Spleen (tissue), 7 donors: ENCODE results near the gene TACC2.

ENCODE experiments used
- CTCF ChIP-seq, 11 experiments: fragments of 200-600 bp in 7 of 11; fragments of 450-650 bp in 4 of 11; sonication (generic) in 4 of 11; IDR thresholded peaks in 8 of 11; conservative IDR thresholded peaks in 3 of 11; 1 replicate in 7 of 11; 2 replicates in 4 of 11; pipeline versions ENCODE4 v1.4.0 to v1.8.0; 2016 to 2021; ENCODE audit warnings: antibody characterized with exemption in 11 of 11, inconsistent platforms in 4 of 11, mild to moderate bottlenecking in 1 of 11
- POLR2A ChIP-seq, 3 donors: fragments of 450-650 bp; IDR thresholded peaks; one replicate each; pipeline ENCODE4 v1.5.1; 2017; ENCODE audit warnings: antibody characterized with exemption in 3 of 3, mild to moderate bottlenecking in 1 of 3
- POLR2AphosphoS5 ChIP-seq, 3 donors: sonication (generic); formaldehyde crosslinking; IDR thresholded peaks; one replicate each; pipeline ENCODE4 v1.5.1; 2017; ENCODE audit warnings: antibody characterized with exemption in 3 of 3
- donor health status: DM: no; HTN: no; CAD: no; lungs with moderate emphysema.
- donor health status: DM: no; HTN: no; CAD: no.
- donor health status: DM: no; HTN: no; CAD: no.

- TF ChIP-seq CTCF (IDR thresholded peaks at IDR 0.05 in 8 of 11, conservative IDR thresholded peaks at IDR 0.05 in 3 of 11) (no peak), POLR2A (IDR thresholded peaks at IDR 0.05) (no peak), POLR2AphosphoS5 (IDR thresholded peaks at IDR 0.05) (no peak)
Observed at GRCh38 chr10:122159141-122159970, 170.4 kb downstream of the TACC2 start.
